ENCODE results near the gene DNAI1.

Gene DNAI1

DNA sequence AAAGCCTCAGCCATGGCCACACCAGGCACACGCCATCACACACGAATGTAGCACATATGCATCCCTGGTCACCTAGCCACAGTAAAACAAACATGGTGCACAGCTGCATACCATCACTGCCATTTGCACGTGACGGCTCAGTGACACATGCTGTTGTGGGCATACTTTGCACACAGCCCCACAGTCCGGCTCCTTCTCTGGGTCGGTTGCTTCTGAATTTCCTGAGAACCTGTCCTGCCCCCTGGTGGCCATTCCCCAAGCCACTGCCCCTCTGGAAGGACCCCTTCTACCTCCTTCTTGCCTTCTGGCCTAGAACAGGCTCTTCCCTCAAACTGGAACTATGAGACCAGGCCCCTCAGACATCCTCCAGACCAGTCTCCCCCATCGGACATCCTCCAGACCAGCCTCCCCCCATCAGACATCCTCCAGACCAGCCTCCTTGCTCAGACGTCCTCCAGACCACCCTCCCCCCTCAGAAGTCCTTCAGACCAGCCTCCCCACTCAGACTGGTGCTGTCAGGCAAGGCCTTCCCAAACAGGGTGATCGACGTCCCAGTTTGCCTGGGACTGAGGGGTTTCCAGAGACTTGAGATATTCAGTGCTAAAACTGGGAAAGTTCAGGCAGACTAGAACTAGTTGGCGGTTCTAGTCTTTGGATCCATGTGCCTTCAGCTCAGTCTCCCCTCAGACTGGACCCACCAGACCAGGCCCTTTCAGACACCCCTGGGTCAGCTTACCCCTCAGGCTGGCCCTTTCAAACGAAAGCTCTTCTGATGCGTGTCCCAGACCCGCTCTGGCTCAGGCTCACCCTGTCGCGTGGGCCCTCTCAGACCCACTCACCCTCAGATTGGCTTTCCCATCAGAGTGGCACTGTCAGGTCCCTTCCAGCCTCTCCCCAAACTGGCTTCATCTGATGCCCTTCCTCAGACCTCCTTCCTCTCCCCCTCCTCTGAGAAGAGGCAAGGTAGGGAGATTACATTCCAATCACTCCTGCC lies 88.5 kb downstream of the DNAI1 start:
- DNase-seq: peak; percentile 8 to 37

- no peak for DNase-seq
These were observed 89.5 kb downstream of the DNAI1 start for GRCh38 chr9:34547960-34548611.

GRCh38 chr9:34549407-34549732 lies 90.8 kb downstream of the DNAI1 start:
- DNase-seq: no peak

DNA sequence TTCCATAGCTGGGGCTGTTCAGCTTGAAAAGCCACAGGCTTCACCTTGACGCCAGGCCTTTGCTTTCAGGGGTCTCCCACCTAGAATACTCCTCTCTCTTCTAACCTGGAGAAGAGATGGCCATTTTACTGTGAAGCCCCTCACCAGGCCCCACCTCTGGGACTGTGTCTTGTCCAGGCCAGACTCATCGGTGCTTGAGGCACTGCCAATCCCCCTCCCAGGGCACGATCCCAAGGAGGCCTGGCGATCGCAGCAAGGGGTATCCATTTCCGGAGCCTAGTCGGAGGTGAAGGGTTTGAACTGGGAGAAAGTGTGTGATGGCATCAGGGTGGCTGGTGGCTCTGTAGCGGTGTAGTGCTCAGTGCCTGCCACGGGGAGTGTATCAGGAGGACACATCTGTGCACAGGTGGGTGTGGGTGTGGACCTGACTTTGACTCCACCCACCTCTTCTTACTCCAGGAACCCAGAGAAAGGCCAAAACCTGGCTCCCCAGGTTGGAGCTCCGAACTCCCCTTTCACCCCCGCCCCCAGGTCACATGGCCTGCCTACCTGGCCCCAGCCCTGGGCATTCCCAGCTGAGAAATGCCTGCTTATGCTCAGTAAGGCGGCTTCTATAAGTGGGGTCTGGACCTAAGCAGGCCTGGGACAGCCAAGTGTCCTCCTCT lies 91.5 kb downstream of the DNAI1 start:
- no peak for DNase-seq

GRCh38 chr9:34550681-34551270 lies 92.2 kb downstream of the DNAI1 start:
- no peak for DNase-seq

- DNase-seq: no peak
These were observed 93.4 kb downstream of the DNAI1 start for GRCh38 chr9:34551751-34552605.

DNA sequence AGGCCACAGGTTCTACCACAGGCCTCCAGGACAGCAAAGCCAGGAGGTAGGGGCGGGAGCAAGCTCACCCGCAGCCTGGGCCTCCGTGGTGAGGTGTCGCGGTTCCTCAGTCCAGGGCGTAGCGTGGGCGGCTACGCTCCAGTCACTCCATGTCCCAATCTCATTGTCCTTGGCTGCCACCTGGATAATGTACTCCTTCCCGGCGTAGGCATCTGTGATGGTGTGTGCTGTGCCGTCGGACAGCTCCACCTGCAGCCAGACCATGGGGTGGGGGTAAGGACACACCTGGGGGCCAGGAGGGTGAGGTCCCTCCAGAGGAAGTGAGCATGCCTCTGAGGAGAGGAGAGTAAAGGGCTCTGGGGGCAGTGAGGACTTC lies 94.0 kb downstream of the DNAI1 start:
- no peak for DNase-seq

- no peak for DNase-seq
These were observed 94.4 kb downstream of the DNAI1 start for GRCh38 chr9:34552986-34553385.

DNA sequence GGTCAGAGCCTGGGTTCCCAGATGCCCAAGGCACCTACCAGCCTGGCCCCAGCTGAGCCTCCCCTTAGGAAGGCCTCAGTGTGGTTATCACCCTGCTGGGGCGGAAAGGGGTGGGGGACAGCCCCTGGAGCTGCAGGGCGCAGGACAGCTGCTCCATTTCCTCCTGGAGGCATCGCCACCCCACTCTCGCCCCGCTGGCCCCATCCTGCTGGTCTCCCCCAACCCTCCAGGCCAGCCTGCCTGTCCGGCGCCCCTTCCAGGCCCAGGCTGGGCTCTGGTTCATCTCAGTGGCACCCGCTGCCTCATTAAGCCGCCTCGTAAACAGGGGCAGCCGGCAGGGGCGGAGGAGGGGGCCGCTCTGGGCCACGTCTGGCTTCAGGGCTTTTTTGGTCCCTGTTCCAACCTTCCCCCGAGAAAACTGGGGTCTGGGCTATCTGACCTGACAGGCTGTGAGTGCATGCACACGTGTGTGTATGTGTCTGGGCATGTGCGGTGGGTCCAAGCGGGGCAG lies 95.0 kb downstream of the DNAI1 start:
- no peak for DNase-seq

- no peak for DNase-seq
These were observed 95.8 kb downstream of the DNAI1 start for GRCh38 chr9:34554211-34555001.

DNA sequence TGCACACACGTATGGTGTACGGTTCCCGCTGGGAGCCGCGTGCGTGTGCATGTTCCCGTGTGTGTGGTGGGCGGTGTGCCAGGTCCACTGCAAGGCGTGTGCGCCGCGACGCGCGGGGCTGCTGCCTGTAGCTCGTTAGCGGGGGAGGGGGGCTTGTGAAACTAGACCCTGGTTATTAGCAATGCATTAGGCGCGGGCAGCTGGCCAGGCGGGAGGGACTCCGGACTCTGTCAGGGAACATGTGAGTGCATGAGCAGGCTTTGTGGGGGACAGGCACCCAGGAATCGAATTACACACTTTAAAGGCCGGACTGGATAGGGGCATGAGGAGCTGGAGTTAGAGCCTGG lies 96.4 kb downstream of the DNAI1 start:
- DNase-seq: no peak

DNA sequence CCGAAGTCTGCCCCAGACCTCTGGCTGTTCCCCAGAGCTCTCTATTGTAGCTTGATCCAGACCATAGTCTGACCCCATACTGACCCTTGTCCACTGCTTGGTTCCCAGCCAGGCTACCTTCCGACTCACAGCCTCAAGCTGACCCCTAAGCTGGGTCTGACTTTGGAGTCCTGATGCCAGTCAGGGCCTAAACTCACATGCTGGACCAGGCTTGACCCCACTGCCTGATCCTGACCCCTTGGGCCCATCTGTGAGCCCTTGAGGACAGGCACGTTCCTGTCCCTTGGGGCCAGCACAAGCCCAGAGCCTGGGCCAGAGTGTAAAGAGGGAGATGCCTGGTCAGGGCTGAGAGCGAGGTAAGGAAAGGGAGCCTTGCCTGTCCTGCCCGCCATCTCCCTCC lies 96.9 kb downstream of the DNAI1 start:
- no peak for DNase-seq

DNA sequence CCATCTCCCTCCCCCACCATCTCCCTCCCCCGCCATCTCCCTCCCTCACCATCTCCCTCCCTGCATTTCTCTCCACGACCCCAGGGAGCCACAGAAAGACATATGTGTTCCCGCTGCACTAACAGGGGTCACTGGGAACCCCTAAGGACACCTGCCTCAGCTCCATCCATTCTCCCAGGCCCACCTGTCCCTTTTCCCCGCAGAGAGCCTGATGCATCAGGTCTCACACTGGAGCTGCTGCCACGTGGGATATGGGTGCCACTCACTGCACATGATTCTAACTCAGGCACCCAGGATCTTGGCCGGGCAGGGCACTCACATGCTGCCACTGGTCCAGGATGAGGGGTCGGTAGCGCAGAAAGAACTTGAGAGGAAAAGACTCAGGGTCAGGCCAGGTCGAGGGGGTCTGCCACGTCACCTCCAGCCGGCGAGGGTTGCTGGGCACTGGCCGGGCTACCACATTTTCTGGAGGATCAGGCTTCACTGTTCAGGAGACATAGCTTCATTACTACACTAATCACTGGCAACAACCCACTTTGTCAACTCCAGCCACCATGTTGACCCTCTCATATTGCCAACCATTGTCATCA lies 97.4 kb downstream of the DNAI1 start:
- DNase-seq: no peak

GRCh38 chr9:34556949-34557348 lies 98.3 kb downstream of the DNAI1 start:
- DNase-seq: no peak

DNA sequence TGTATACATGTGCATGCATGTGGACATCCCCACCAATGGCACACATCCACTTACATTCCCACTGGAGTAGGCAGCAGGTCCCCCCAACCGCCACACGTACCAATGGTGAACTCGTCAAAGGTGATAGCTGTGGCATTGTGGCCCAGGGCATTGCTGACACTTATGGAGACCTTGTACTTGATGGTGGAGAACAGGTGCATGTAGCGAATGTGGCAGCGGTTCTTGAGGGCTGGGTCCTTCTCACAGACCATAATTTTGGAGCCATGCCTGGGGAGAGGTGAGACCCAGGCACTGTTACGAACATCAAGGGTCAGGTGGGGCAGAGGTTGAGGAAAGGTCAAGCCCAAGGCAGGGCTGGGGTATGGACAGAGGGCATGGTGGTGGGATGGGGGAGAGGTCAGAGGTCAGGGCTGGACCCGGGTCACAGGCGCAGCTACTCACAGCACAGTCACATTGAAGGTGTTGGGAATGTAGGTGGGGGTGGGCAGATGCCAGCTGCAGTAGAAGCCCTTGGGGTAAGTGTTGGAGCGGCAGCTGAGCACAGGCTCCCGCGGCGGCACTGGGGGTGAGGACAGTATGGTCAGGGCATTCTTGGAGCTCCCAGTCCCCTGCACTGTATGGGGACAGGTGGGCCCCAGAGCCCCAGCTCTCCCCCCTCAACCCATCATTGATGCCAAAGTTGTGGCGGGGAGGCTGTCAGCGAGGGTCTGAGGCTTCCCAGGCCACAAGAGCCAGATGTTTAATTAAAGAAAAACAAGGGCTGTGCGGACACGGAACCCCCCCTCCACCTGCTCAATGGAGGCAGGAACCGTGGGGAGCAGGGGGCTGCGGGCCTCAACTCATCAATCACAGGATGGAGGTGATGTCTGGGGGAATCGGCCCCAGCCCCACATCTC lies 99.1 kb downstream of the DNAI1 start:
- DNase-seq: no peak

DNA sequence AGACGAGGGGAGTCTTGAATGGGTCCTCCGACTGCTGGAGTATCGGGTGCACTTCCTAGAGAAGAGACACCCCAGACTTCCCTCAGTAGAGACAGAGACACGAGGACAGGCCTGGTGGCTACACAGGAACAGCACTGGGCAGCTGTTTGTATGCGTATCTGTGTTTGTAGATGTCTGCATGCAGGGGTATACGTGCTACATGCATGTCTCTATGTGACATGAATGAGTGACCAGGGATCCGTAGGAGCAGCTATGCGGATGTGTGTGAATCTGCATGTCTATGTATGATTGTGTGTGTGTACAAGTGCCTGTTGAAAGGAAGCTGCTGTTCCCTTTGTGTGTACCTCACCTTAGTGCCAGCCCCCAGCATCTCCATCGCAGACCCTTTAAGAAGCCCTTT lies 99.8 kb downstream of the DNAI1 start:
- no peak for DNase-seq

DNA sequence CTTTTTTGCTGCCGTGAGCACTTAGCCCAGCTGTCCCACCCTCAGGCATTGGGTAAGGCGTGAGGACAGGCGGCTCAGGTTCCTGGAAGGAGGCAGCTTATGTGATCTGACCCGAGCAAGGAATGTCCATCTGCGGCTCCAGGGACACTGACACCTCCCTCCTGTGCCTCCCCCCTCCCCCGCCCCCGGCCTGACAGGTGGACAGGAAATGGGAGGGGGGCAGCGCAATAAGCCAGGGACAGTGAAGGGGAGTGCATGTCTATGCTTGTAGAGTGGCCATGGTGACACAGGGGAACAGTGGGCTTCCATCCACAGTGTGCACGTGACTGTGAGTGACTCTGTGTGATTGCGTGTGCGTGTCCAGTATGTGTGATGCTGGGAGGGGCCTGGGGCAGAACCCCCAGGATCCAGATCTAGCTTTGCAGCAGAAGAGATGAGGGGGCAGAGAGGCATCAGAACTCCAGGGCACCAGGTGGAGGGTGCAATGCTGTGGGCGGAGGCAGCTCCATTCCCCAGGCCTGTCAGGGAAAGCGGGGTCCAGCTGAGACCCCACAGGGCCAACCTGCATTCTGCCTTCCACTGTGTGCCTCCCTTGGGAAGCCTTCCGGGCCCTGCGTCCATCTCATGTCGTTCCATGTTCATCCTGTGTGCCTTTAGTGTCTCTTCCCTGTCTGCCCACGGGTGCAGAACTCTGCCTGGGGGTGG lies 100.5 kb downstream of the DNAI1 start:
- no peak for DNase-seq

DNA sequence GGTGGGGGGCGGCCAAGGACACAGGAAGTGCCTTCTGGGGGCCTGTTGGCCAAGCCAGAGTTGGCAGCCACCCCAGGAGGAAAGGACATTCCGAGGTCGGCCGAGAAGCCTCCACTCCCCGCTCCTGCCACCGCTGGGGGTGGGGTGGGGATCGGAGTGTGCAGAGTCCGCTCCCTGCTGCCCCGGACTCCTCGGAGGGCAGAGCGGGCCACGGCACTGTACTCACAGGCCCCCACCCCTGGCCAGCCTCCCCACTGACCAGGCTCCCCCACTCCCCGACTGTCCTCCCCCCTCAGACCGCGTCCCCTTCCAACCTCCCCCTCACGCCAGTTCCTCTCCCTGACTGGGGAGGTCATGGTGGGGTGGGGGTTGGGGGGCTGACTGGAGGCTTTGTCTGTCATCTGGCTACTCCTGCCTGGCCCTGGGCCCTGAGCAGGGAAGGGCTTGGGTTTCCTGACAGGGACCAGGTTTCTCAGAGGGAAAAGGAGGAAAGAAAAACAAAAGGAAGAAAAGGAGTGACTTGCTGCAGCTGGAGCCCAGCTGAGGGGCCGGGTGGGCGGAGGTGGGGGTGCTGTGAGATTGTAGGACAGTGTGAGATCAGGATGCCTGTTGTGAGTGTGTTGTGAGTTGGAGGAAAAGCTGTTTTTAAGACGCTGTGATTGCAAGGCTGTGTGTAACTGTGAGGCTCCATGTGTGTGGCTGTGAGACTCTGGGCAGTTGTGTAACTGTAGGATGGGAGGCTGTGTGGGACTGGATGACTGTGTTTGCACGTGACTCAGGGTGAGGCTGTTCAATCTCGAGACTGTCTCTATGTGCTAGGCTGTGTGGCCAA lies 101.2 kb downstream of the DNAI1 start:
- DNase-seq: no peak
